8988T (cell line): ENCODE measurements around the gene TMEM267.
"Not testable (repeated sequence)": the region's sequence is repeated elsewhere in the genome, so short reads cannot be mapped to it uniquely, and the experiment has no call there.

Experiments used
- DNase-seq: peaks from one replicate; pipeline ENCODE4 v3.0.0; 2011

The TMEM267 gene, protein sequence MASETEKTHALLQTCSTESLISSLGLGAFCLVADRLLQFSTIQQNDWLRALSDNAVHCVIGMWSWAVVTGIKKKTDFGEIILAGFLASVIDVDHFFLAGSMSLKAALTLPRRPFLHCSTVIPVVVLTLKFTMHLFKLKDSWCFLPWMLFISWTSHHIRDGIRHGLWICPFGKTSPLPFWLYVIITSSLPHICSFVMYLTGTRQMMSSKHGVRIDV

DNA sequence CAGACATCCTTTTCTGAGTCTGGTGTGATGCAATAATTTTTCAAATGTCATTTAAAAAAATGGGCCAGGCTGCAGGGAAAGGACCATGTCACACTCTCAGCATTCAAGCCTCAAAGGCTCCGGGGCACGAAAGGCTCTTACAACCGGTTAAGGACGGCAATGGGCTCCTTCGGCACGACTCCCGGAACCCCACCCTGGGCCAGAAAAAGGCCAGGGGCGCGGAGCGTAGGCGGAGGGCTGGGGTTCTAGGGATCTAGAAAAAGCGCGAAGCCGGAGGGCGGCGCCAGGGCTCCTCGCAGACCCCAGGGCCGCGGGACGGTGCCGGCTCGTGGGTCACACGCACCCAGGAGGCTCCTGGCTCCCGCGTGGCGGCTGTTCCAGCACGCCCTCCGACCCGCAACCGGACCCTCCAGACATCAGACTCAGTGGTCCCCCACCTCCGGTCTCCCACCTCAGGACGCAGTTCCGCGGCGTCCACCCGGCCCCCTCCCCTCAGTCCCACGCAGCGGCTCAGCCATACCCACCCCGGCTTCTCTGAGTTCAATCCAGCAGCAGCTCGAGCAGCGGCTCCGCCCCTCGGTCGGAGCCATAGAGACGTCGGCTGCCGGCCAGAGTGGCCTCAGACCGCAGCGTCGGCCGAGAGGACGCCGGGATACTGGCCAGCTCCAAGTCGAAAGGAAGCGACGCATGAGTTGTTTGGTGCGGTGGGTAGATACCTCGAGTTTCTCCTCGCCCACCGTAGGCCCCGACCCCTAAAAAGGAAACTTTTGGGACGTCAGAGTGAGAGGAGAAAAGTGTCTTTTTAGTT lies at the start of gene TMEM267:
Gene TMEM267 (minus strand): TSS at position 568 of the 808 bp plus-strand sequence. CDS start 29,896 bp downstream, outside the sequence.
- peak; percentile 75 for DNase-seq

DNA sequence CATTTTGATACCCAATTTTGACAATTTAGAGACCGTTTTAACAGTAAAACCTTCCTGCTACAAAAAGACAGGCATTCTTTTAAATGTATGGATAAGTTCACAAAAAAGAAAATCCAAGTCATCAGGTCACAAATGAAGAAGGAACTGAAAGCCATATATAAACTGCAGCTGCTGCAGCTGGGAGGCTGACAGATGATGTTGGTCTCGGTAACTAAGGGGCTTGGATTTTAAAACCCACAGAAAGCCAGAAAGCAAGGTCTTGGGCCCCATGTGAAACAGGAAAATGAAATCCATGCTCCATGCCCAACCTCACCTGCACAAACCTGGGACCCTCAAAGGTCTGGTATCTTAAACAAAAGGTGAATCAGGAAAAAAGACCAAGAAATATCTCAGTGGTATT lies 47.0 kb upstream of the TMEM267 start:
- no peak for DNase-seq

DNA sequence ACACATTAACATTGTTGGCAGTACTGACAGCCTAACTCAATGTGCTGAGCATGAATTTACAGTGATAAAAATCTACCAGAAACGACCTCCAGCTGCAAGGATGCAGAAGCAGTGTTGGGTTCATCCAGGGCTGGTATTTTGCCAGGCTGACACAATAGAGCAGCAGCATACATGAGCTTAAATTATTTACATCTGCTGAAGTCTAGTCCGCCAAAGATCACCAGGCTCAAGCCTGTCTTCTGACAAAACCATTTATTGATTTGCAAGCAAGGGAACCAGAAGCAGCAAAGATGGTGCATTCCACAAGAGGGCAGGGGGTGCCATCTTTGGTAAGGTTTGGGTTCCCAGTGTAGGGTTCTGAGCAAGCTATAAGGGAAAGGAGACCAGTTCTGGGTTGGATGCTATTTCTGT lies 40.0 kb upstream of the TMEM267 start:
- DNase-seq, result no peak

DNA sequence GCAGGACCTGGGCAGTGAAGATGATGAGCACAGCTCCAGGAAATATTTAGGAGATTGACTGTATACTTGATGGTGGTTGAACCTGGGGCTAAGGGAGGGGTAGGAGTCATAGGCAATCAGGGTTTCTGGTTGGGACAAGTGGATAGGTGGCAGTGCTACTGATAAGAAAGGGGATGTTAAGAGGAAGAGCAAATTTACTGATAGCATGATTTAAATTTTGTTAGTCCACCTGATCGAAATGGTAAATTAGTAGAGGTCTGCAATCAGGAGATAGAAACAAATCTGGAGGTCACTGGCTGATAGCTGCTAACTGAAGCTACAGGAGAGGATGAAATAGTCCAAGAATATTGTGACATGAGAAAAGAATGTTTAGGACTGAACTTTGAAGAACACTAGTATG lies 37.0 kb upstream of the TMEM267 start:
- no peak for DNase-seq

DNA sequence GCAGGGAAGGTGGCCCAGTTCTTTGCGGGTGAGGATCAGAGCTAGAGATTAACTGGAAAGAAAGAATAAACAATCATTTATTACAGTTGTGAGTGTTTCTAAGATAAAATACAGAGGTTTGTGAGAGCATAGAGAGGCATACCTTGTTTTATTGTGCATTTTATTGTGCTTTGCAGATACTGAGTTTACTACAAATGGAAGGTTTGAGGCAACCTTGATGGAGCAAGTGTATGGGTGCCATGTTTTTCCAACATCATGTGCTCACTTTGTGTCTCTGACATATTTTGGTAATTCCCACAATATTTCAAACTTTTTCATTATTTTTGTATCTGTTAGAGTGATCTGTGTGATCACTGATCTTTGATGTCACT lies 32.0 kb upstream of the TMEM267 start:
- no peak for DNase-seq

DNA sequence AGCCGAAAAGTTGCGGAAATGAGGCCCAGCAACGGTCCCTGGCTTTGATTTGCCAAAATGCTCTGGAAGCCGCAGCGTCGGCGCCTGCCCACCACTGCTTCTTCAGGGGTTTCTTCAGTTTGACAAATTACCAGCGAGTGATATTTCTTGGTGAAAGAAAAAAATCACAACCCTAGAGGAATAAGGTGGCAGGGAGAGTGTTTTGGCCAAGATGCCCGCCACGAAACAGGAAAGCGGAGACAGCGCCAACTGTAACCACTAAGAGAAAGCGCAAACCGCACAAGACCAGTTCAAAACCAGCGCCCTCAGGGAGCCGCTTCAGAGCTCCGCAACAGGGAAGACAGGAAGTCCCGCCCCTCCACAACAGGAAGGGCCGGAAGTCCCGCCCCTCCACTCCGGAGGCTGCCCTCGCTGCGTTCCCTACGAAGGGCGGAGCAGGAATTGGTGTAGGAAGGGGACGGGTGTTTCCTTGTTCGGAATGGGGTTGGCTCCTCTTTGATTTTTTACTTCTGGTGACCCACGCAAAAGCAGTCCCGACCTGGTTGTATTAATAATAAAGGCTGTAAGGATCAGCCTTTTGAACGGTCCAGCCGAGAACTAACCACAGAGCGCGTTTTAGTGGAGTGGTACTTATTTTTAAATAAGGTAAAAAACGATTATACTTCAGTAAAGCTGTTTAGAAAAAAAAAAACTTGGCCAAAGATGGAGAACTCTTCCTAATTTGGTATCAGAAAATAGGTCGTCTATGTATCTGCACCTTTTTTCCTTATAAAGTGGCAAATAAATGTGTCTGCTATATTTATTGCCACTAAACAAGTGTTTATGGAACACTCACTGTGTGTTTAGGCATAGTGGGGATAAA lies 31.4 kb upstream of the TMEM267 start, which contains the start of gene C5orf34:
Gene C5orf34 (minus strand): TSS at position 333 of the 862 bp plus-strand sequence. CDS start 5,809 bp downstream, outside the sequence.
- DNase-seq, result peak; percentile 97

DNA sequence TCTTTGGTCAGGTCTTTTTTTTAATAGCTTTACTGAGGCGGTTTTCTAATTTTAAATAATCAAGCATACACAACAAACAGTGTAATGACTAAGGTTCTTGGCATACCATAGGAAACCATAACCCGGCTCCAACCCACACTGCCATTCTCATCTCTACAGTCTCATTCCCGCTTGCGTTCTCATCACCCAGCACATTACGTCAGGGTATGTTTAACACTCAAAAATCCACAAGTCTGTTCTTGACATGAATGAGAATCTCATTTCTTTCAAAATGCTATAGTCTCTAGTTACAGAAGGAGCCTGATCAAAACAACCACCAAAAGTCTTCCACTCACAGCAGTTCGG lies 30.8 kb upstream of the TMEM267 start:
- DNase-seq, result no peak

DNA sequence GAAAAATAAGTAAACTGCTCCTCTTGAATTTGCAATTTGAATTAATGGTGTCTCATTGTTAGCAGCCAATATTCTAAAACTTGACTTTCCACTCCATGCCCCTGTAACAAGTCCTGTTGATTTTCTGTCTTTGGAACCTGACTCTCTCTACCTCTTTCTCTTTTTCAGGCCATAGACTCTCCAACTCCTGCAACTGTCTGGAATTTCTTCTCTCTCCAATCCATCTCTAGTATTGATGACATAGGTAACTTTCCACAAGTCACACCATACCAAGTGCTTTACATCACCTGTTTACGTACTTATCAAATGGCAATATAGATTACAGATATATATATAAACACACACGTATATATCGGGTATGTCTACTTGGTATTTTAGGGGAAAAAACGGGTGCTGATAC lies 30.4 kb upstream of the TMEM267 start:
- no peak for DNase-seq

DNA sequence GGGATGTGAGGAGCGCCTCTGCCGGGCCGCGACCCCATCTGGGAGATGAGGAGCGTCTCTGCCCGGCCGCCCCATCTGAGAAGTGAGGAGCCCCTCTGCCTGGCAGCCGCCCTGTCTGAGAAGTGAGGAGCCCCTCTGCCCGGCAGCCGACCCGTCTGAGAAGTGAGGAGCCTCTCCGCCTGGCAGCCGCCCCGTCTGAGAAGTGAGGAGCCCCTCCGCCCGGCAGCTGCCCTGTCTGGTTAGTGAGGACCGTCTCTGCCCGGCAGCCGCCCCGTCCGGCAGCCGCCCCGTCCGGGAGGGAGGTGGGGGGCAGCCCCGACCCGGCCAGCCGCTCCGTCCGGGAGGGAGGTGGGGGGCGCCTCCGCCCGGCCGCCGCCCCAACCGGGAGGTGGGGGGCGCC lies 27.4 kb upstream of the TMEM267 start:
- not testable (repeated sequence) for DNase-seq

DNA sequence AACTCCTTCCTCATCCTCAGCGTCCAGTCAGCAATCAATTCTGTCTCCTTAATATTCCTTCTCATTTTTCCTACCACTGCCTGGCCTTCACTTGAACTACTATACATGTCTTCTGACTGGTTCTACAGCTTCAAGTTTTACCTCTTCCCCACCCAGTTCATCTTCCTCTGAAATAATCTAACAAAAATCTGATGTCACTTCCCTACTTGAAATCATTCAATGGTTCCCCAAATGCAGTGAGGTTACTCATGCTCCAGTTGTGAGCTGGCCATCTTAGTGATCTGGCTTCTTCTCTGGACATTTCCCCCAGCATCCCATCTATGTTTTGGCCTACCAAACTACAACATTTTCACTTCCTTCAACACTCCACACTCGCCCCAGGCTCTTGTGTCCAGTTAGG lies 14.9 kb upstream of the TMEM267 start:
- DNase-seq, result no peak

DNA sequence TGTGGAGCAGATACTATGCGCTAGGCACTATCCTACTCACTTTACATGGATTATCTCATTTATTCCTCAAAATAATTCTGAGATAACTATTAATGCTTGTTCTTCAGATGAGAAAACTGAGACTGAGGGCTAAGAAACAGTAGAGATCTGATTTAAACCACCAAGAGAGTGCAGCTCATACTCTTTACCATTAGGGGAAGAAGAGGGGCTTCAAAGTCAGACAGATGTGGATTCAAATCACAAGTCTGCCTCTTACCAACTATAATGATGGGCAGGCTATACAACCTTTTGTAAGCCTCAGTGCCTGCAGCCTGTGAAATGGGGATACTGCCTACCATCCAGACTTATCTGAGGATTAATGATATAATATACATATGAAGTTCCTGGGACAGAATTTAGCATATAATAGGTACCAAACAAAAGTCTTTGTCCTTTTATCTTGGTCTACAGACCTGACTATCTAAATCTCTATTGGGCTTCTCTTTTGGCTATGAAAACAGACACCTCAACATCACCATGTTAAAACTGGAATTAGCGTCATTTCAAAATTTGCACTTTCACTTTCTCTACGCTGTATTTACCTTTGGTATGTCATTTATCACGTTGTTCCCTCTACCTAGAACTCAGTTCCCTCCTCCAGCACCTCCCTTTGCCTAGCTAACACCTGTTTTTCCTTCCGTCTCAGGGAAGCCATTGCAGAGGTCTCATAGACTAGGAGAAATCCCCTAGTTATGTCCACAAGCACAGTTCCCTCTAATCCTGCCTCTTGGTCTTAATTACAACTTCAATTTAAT lies 13.8 kb upstream of the TMEM267 start:
- DNase-seq, result no peak

DNA sequence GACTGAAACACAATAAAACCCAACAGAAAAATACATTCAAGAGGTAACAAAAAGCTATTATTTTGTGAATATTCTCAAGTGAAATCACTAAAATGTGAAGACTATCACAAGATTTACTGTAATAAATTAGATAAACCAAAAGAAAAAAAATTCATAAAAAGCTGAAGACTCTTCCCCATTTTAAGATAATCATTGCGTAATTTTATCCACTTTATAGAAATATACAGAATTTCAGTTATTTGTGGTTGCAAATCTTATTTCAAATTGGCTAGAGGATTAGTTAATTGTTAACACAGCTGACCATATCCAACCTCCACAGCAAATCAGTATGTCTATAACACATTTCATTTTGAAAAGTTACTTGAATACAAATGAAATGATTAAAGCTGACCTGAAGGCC lies 7.7 kb upstream of the TMEM267 start:
- no peak for DNase-seq

DNA sequence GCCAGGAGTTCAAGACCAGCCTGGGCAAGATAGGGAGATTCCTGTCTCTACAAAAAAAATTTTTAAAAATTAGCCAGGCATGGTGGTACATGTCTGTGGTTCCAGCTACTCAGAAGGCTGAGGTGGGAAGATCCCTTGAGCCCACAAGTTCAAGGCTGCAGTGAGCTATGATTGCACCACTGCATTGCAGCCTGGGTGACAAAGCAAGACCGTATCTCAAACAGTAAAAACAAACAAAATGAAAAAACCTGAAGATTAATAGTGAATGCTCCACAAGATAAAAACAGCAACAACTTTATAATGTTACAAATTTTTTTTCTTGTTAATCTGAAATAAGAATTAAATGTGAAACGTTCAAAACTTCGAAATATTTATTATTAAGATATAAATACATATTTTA lies 2.7 kb upstream of the TMEM267 start:
- DNase-seq, result no peak

DNA sequence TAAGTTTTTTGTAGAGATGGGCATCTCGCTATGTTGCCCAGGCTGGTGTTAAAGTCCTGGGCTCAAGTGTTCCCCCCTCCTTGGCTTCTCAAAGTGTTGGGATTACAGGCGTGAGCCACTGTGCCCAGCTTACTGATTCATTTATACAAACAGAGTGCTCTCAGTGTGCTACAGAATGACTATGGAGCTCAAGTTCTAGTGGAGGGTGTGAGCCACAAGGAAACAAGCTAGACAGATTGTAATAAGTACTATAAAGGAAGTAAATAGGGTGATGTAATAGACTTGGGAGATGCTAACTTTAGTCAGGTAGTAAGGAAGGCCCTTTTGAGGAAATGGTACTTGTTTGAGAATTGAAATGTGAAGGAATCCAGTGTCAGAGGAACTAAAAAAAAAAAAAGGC lies 1.7 kb upstream of the TMEM267 start:
- no peak for DNase-seq

DNA sequence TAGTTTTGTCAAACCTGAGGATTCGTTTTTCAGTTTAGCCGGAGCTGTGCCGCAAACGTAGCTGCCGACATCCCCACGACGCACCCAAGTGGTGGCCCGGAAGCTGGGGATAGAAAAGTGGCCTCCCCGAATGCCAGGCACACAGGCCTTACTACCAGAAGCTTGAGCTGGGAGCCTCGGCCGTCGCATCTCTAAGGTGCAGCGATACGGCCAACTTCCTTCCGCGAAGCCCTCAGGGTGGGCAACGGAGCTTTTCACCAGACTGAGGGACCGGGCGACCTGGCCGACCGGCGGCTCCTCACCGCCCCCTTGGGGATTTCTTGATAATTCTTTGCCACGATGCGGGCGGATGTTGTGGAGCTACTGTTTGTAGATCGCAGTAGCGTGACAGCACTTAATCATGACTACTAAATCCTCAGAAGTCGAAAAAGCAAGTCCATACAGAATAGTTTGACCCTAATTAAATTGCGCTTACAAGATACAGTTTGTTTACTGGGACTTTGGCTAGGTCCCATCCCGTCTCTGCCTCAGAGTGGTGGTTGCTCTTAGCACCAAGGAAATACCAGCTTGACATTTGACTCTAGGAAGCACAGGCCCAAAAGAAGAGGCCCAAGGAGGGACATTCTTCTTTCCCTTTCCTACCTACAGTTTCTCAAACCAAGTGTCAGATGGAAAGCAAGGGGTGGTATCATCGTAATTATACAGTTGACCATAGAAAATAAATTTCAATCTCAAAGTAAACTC lies 613 bp upstream of the TMEM267 start:
- peak; percentile 70 for DNase-seq

DNA sequence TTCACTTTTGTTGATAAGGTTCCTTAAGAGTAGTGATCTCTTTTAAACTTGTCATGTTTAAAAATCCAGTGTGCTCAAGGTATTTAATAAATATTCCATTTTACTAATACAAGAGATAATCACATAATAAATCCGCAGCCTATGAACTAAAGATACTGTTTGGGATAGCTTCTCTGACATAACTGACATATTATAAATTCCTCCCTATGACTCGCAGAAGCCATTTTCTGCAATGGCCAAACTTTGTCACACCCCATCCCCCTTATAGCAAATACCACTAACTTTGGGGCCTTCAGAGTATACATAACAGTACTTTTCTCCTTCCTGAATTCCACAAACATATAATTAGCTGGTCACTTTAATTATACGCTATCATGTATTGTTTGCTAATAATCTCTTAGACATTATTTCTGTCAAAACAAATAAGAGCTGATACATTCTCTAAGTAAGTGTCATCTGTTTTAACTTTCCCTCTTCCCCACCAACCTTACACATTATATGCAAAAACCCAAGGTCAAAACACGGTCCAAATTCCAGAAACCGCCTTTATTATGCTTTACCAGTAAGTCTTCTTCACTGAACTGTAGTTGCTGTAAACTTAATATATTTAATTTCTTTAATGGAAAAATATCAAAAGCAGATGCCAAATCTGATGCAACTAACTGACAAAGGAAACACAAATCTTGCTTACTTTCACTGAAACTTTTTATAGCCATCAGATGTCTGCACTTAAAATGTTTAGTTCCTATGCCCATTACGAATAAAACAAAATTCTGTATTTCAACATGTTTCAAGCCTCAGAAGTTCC lies 971 bp downstream of the TMEM267 start:
- DNase-seq, result no peak

DNA sequence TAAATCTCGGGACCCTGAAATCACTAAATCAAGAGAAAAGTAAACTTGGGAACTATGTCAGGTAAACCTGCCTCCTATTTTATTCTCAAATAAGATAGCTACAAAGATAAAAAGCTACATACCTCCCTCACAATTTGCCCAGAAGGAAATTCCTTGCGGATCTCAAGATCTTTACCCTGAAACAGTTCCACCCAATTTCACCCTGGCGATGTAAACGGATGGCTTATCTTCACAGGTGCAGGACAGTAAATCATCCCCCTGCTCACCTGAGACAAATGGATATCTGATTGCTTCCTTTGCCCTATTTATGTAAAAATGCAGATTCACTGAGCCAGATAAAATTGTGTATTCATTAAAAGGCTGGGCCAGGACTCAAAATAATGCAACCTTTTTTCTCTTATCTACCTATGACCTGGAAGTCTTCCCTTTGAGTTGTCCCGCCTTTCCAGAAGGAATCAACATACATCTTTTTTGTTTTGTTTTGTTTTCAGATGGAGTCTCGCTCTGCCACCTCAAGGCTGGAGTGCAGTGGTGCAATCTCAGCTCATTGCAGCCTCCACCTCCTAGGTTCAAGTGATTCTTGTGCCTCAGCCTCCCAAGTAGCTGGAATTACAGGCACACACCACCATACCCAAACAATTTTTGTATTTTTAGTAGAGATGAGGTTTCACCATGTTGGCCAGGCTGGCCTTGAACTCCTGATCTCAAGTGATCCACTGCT lies 13.8 kb downstream of the TMEM267 start:
- DNase-seq, result no peak

DNA sequence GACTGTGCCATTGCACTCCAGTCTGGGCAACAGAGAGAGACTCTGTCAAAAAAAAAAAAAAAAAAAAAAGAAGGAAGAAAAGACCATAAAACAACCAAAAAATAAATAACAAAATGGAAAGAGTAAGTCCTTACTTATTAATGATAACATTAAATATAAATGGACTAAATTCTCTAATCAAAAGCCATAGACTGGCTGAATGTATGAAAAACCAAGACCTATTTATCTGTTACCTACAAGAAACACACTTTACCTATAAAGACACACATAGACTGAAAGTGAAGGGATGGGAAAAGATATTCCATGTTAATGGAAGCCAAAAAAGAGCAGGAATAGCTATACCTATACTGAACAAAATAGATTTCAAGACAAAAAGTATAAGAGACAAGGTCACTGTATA lies 16.6 kb downstream of the TMEM267 start:
- DNase-seq, result no peak

DNA sequence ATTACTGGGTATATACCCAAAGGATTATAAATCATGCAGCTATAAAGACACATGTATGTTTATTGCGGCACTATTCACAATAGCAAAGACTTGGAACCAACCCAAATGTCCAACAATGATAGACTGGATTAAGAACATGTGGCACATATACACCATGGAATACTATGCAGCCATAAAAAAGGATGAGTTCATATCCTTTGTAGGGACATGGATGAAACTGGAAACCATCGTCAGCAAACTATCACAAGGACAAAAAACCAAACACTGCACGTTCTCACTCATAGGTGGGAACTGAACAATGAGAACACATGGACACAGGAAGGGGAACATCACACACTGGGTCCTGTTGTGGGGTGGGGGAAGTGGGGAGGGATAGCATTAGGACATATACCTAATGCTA lies 18.2 kb downstream of the TMEM267 start:
- not testable (repeated sequence) for DNase-seq

DNA sequence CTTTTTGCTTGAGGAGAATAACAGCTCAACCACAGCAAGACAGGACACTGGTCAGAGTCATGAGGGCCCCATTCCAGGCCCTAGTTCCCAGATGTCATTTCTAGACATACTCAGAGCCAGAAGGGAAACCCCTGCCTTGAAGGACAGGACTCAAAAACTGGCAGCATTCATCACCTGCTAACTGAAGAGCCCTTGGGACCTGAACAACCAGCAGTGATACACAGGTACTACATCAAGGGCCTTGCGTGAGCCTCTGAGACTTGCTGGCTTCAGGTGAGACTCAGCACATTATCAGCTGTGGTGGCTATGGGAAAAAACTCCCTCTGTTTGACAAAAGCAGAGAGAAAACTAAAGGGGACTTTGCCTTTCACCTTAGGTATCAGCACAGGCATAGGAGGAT lies 22.6 kb downstream of the TMEM267 start:
- no peak for DNase-seq
